HG03280 (cell line): ENCODE data around the gene PSMC6.
A peak's percentile ranks its signal among the peaks of the same experiment; 100 is the strongest.

ENCODE experiments used
- ATAC-seq: cut with Tn5 transposase; IDR thresholded peaks from one replicate; pipeline ENCODE4 v1.9.1; 2021; ENCODE audit warnings: mild to moderate bottlenecking, moderate library complexity; ENCODE audit not compliant: unreplicated experiment

Gene PSMC6

GRCh38 chr14:52706724-52707706 is at the start of gene PSMC6:
Gene PSMC6 (plus strand): TSS chr14:52707200. CDS start chr14:52707220, 20 bp downstream.
- ATAC-seq, result peak; percentile 96

DNA sequence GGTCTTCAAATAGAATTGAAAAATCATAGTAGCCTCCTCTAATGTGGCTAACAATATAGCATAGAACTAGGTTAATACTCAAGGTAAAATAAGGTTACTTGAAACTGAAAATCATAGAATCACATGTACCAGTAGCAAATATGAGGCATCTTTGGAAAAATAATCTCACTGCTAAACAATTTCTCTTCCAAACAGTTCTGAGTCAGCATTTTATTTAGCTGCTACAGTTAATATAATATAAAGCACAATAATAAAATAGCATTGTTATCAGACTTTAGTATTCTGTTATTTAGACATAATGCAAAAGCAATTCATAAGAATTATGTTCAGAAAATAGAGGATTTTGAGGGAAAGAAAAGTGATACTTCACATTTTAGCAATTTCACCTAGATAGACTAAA is 46.7 kb upstream of the PSMC6 start:
- ATAC-seq, result no peak

DNA sequence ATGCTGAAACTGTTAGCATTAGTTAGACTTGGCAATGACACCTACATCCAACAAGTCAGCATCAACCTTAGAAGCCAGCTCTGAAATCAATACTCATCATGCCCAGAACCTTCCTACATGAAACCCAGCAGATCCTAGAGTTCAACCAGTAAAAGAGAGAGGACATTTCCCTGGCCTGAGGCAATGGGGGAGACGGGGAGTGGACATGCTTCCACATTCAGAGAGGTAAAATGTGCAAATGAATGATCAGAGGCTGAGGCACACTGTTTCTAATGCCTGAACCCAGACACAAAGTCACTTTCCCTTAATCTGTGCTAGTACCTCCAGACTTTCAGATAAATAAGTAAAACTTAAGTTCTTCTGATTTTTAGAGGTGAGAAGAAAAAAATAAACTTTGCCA is 46.2 kb upstream of the PSMC6 start:
- no peak for ATAC-seq

DNA sequence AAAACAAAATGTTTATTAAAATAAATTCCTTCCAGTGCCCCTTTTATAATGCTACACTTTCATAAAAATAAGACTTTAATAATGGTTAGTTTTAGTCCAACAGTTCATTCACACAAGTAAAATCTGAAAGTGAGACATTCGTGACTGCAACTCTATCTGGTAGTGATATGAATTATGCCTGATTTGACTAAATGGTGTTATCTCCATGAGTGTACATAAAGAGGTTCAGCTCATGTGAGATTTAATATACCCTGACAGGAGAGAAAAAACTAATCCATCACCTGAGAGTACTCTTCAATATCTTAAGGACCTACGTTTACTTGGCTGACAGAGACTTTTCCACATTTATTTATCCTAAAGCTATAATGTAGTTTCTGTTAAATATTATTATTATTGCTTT is 45.7 kb upstream of the PSMC6 start:
- ATAC-seq, result no peak

DNA sequence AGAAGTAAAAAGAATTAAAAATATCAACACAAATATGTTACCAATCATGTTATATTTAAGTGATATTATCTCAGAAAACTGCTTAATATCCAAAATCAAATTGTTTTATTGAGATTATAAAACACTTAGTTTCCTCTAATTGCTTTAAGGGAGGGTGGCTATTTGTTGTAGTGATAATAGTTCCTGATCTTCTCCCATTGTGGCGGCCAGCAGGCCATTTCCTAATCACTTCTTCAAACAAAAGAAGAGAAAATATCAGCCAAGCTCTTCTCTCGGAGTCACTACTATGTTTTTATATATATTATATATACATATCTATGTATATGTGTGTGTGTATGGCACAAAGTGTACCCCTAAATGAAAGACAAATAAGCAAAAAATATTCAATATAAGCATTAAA is 43.1 kb upstream of the PSMC6 start:
- ATAC-seq, result no peak

GRCh38 chr14:52678591-52678990 is 28.4 kb upstream of the PSMC6 start:
- ATAC-seq, result no peak

DNA sequence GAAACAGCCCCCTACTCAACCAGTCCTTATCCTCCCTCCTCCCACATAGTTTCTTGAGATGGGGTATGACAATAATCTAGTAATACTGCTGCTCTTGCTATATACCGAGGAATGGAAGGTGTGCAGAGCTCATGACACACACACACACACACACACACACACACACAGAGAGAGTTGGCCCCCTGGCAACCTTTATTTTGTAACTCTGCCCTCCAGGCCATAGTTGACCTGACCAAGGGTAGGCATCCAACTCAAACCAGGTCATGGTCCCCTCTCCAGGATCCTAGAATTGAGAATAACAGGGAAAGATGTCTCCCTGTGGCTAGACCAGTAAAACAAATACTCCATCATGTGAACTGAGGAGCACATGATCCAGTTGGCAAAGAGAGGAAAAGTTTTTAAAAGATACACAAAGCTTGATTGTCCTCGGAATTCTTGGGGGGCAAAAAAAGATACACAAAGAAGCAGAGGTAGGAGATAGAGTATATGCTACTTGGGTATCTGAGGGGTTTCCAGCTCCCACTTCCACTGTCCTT is 22.9 kb upstream of the PSMC6 start:
- no peak for ATAC-seq

- ATAC-seq, result no peak
Observed at GRCh38 chr14:52686176-52686575, 20.8 kb upstream of the PSMC6 start.

DNA sequence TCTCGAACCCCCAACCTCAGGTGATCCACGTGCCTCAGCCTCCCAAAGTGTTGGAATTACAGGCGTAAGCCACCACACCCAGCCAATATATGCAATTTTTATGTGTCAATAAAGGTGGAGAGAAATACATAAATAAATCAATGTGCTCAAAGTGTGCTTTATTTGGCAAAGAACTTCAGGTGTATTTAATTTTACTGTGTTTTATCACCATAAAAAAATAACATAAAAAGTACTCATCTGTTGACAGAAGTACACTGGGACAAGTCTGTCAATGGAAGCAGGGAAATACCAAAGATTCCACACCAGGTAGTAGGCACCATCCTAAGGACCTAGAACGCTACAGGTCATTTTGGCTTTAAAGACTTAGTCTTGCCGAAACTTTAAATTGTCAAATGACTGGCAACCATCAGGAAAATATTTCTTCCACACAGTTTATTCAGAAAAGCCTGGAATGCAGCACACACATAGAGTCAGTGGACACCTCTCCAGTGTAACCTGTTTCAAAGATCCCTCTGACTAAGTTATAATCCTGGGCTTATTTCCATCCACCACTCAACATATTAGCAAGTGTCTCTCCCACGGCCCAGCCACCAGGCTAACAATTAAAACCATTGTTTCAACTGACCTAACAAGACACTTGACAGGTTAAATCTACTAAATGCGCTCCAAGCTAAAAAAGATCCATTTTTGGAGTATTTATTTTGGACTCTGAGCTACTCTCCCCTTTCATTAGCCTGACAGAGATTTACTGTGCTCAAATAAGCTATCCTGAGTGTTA is 15.8 kb upstream of the PSMC6 start:
- no peak for ATAC-seq

DNA sequence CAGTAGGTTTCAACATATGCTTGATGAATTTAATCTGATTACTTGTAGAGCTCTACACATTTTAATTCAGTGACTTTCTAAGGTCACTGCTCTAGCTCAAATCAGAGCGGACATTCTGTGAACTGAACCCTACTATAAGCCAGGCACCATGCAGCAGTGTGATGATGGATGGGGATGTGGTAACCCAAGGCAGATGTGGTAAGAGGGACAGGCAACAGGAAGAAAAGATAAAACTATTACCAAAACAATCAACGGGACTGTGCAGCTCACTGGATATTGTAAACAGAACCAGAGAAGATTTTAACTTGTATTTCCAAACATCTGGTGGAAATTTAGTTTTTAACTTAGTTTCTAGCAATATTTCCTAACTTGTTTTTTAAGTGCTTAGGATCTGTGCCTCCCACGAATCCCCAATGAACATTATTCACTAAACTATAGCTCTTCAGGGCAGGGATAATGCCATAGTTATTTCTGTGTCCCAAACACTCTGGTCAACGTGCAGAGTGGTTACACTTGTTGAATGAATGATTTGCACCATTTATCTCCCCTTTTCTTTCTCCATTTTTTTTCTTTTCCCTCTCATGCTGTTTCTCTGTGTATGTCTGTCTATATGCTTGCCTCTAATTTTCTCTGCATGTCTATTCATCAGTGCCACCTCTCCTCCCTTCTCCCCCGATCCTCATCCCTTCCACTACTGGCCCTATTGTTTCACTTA is 14.6 kb upstream of the PSMC6 start:
- no peak for ATAC-seq

DNA sequence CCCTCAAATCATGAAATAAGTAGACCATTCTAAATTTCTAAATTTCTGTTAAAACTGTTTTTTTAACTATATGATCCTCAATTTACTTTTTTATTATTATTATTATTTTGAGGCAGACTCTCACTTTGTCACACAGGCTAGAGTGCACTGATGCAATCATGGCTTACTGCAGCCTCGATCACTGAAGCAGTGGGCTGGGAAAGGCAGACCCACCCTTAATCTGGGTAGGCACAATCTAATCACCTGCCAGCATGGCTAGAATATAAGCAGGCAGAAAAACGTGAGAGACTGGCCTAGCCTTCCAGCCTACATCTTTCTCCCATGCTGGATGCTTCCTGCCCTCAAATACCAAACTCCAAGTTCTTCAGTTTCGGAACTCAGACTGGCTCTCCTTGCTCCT is 14.0 kb upstream of the PSMC6 start:
- ATAC-seq, result no peak

DNA sequence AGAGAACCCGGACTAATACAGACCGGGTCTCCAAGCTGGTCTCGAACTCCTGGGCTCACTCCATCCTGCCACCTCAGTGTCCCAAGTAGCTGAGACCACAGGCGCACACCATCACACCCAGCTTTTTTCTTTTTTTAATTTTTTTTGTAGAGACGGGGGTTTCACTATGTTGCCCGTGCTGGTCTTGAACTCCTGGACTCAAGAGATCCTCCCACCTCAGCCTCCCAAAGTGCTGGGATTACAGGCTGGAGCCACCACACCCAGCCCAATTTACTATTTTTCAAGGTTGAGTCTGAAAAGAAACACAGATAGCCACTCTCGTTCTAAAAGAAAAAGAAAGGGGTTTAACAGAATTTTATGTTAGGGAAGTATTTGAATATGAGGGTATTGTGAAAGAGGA is 13.5 kb upstream of the PSMC6 start:
- no peak for ATAC-seq

- peak; percentile 56 for ATAC-seq
Observed at GRCh38 chr14:52694761-52695480, 12.1 kb upstream of the PSMC6 start.

DNA sequence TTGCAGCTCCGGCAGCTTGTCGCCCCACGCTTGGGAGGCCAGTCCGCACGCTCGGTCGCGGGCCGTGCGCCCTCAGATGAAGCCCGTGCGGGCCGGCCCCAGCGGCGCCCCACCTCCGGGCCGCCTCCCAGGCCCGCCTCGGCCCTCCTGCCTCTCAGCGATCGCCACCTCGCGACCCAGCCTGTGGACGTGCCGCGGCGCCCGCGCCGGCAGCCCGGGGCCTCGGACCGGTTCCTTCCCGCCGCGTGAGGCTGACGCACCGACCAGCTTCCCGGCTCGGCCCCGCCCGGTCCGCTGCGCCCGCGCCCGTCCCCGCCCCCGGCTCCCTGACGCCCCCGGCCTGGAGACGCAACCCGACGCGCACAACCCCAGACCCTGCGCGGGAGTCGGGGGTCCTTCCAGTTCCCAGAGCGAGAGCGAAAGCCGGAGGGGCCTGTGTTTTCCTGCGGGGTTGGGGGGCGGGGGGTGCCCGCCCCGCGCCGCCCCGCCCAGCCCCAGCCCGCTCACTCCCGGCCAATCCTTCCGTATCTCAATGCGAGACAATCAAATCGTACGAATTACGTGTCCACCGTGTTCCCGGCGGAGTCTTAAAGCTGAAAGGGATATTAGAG is 11.4 kb upstream of the PSMC6 start, which contains the start of gene ERO1A:
ERO1A (minus strand) TSS at position 78 of the 611 bp plus-strand sequence; CDS start at position 1, 77 bp downstream.
- peak; percentile 71 for ATAC-seq

DNA sequence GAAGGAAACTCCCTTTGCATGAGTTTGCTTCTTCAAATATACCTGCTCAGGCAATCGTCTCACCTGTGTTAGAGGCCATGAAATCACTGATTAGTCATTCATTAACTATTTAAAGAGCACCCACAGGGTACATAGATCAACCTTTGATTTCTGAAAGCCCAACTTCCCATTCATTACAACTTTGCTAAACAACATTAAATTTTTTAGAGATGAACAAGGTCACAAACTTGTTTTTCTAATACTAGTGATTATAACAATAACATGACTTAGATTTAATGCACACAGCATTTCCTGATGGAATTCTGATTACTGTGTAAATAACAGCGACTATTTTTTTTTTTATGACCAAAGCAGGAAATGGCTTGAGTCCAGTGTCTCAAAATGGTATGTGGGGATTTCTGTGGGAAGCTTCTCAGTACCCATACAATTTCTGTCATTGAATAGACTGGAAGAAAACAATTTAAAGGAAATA is 6.3 kb upstream of the PSMC6 start:
- no peak for ATAC-seq

- ATAC-seq, result no peak
Observed at GRCh38 chr14:52701223-52701622, 5.8 kb upstream of the PSMC6 start.

GRCh38 chr14:52703225-52703624 is 3.8 kb upstream of the PSMC6 start:
- no peak for ATAC-seq

DNA sequence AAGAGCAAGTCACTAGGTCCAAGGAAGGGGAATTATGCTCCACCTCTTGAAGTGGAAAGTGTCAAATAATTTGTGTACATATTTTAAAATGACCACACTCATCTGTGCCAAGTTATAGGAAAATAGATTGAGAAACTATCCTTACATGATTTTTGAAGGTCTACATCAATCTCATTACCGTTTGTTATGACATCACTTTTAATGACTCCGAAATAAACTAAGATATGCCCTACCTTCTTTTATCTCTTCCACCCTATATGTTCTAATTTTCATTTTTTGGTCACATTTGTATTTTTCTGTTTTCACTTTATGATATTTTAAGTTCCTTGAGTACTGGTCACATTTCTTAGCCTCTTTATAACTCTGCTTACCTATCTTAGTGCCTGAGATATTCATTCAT is 3.3 kb upstream of the PSMC6 start:
- no peak for ATAC-seq

DNA sequence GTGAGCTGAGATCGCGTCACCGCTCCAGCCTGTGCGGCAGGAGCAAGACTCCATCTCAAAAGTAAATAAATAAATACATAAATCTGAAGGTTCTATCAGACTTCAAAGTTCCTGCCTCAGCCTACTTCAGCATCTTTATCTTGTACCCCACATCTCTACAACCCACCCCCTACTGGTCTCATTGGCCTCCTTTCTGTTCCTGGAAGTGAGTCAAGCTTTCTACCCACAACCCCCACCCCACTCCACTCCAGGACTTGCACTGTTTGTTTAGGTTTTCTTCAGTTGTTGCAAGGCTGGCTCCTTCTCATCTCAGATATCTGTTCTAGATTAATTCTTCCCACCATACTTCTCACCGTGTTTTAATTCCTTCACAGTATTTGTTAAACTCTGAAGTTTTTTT is 714 bp upstream of the PSMC6 start:
- no peak for ATAC-seq

- ATAC-seq, result no peak
Observed at GRCh38 chr14:52711666-52712065, 4.7 kb downstream of the PSMC6 start.
